Activated naive CD8-positive, alpha-beta T cell treated with anti-CD3 and anti-CD28 coated beads, Interleukin-2, amount 10 ng/mL, durations not matched to agents 7 days and 5 days (primary cell): ENCODE results near the gene OR52A5. TPM values are rescaled to one million over a fixed set of nuclear protein-coding genes. Genes with fewer than 3 reads are reported as not detected.

ENCODE experiments used
- ATAC-seq: fragments of 150-1000 bp; cut with Tn5 transposase; one replicate; pipeline ENCODE4 v1.10.0; 2021; ENCODE audit warnings: low read depth, moderate library complexity
- POLR2A ChIA-PET: fragments of 350-600 bp; sonication (Branson Sonifier 250); formaldehyde crosslinking; loops from one replicate; lab custom pipeline; 2021; ENCODE audit warnings: antibody characterized with exemption; lab: Charles Lee
- DNase-seq: peaks from one replicate; pipeline ENCODE4 v3.0.0; 2021
- H3K27ac Mint-ChIP-seq: one replicate; pipeline ENCODE4 v1.8.0; 2022; ENCODE audit warnings: mild to moderate bottlenecking, mixed read lengths
- H3K27me3 Mint-ChIP-seq: one replicate; pipeline ENCODE4 v1.8.0; 2022; ENCODE audit warnings: mild to moderate bottlenecking, moderate library complexity, mixed read lengths
- H3K36me3 Mint-ChIP-seq: one replicate; pipeline ENCODE4 v1.8.0; 2021; ENCODE audit warnings: mild to moderate bottlenecking, mixed read lengths
- H3K4me1 Mint-ChIP-seq: one replicate; pipeline ENCODE4 v1.8.0; 2021; ENCODE audit warnings: mixed read lengths
- H3K4me3 Mint-ChIP-seq: one replicate; pipeline ENCODE4 v1.8.0; 2022; ENCODE audit warnings: mild to moderate bottlenecking, moderate library complexity, mixed read lengths
- H3K9me3 Mint-ChIP-seq: one replicate; pipeline ENCODE4 v1.8.0; 2021; ENCODE audit warnings: mixed read lengths
- total RNA-seq, 2 experiments: library from RNA; stranded (reverse); gene quantifications; one replicate each; pipeline ENCODE4 v1.2.3, GENCODE V29; 2021

OR52A5 gene
- total RNA-seq, 2 experiments from 2014 or later, result not detected

- peaks cover 2% of the 10 kb centered on the region for H3K27me3 Mint-ChIP-seq
- H3K9me3 Mint-ChIP-seq, result no peaks in the 10 kb centered on the region
- ATAC-seq (no peak), DNase-seq (no peak)
- POLR2A ChIA-PET, result no interaction called here
- no peak overlapping the region for H3K4me3 Mint-ChIP-seq
- no peaks in the 10 kb centered on the region for H3K4me1 Mint-ChIP-seq
- no peak overlapping the region for H3K27ac Mint-ChIP-seq
- H3K36me3 Mint-ChIP-seq, result no peaks in the 10 kb centered on the region
These were observed 1.9 kb downstream of the OR52A5 start for GRCh38 chr11:5136261-5136660.

- Mint-ChIP-seq H3K27me3 (peaks cover 5% of the 10 kb centered on the region), H3K27ac (no peak overlapping the region), H3K4me3 (no peak overlapping the region), H3K4me1 (no peaks in the 10 kb centered on the region), H3K9me3 (no peaks in the 10 kb centered on the region), H3K36me3 (no peaks in the 10 kb centered on the region)
- ATAC-seq, result no peak
- POLR2A ChIA-PET, result no interaction called here
- no peak for DNase-seq
These were observed 6.4 kb downstream of the OR52A5 start for GRCh38 chr11:5131584-5132335.

DNA sequence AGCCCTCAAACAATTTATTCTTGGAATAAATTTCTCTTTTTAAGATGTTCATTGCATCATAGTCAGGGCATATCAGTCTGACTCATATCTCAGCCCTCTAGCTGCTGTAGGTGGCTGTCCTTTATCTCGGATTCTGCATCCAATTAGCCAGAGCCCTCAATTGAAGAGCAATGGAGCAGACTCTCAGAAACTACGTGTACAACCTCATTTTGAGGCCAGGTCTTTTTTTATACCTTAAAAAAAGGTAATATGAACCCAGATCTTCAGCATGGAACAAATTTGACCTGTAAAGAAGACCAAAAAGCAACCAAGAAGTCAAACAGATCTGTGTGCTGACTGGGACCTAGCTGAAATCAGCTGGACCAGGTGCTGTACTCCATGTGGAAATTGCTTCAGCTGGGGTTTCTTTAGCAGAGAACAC is 8.7 kb downstream of the OR52A5 start:
- no peak overlapping the region for H3K4me3 Mint-ChIP-seq
- peaks cover 8% of the 10 kb centered on the region for H3K27me3 Mint-ChIP-seq
- no peaks in the 10 kb centered on the region for H3K36me3 Mint-ChIP-seq
- POLR2A ChIA-PET, result no interaction called here
- DNase-seq, result no peak
- ATAC-seq, result no peak
- H3K27ac Mint-ChIP-seq, result no peak overlapping the region
- H3K9me3 Mint-ChIP-seq, result no peaks in the 10 kb centered on the region
- H3K4me1 Mint-ChIP-seq, result no peaks in the 10 kb centered on the region

GRCh38 chr11:5124891-5125620 is 13.1 kb downstream of the OR52A5 start:
- POLR2A ChIA-PET, result no interaction called here
- H3K4me1 Mint-ChIP-seq, result no peaks in the 10 kb centered on the region
- no peak for DNase-seq
- ATAC-seq, result no peak
- H3K9me3 Mint-ChIP-seq, result no peaks in the 10 kb centered on the region
- H3K27me3 Mint-ChIP-seq, result peaks cover 7% of the 10 kb centered on the region
- H3K4me3 Mint-ChIP-seq, result no peak overlapping the region
- H3K27ac Mint-ChIP-seq, result no peak overlapping the region
- no peaks in the 10 kb centered on the region for H3K36me3 Mint-ChIP-seq

DNA sequence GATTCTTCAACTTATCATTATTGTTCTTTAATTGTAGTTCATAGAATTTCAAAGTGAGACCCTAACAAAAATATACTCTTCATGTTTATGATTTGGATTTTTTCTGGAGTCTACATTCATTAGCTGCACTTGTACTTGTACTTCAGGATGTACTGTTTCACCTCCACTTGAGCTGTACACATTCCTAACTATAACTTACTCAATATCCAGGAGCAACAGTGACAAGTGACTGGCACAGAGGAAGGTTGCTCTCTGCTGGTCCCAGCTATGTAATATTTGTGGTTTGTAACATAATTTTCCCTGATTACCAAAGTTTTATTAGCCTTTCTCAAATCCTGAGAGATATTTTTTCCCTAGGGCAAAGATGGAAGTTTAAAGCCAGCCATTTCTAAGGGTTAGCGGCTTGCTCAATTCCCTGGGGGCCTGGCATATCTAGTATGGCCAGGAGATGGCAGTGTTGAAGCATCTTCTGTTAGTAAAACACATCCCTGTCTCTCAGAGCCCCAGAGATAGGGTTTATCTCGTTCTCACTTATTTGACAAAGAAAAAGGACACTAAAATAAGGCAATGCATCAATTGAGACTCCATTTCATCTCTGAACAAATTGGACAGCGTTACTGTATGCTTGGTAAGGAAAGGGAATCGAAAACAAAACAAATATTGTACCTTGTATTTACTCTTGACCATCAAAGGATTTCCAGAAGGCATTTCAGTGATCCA is 14.2 kb downstream of the OR52A5 start:
- no peak for DNase-seq
- no peak overlapping the region for H3K27ac Mint-ChIP-seq
- no peaks in the 10 kb centered on the region for H3K4me1 Mint-ChIP-seq
- ATAC-seq, result no peak
- no peaks in the 10 kb centered on the region for H3K36me3 Mint-ChIP-seq
- POLR2A ChIA-PET, result no interaction called here
- H3K9me3 Mint-ChIP-seq, result no peaks in the 10 kb centered on the region
- peaks cover 4% of the 10 kb centered on the region for H3K27me3 Mint-ChIP-seq
- H3K4me3 Mint-ChIP-seq, result no peak overlapping the region

GRCh38 chr11:5118893-5119292 is 19.3 kb downstream of the OR52A5 start:
- H3K36me3 Mint-ChIP-seq, result no peaks in the 10 kb centered on the region
- ATAC-seq, result no peak
- peaks cover 2% of the 10 kb centered on the region for H3K27me3 Mint-ChIP-seq
- H3K4me1 Mint-ChIP-seq, result no peaks in the 10 kb centered on the region
- no peaks in the 10 kb centered on the region for H3K9me3 Mint-ChIP-seq
- H3K4me3 Mint-ChIP-seq, result no peak overlapping the region
- DNase-seq, result no peak
- H3K27ac Mint-ChIP-seq, result no peak overlapping the region
- POLR2A ChIA-PET, result no interaction called here

- Mint-ChIP-seq H3K27ac (no peak overlapping the region), H3K27me3 (peaks cover 6% of the 10 kb centered on the region), H3K4me3 (no peak overlapping the region), H3K9me3 (no peaks in the 10 kb centered on the region), H3K4me1 (no peaks in the 10 kb centered on the region), H3K36me3 (no peaks in the 10 kb centered on the region)
- ATAC-seq, result no peak
- POLR2A ChIA-PET, result no interaction called here
- DNase-seq, result no peak
These were observed 20.6 kb downstream of the OR52A5 start for GRCh38 chr11:5117588-5117987.

GRCh38 chr11:5115339-5115738 is 22.8 kb downstream of the OR52A5 start:
- Mint-ChIP-seq H3K4me3 (no peak overlapping the region), H3K9me3 (no peaks in the 10 kb centered on the region), H3K36me3 (no peaks in the 10 kb centered on the region), H3K27ac (no peak overlapping the region), H3K4me1 (no peaks in the 10 kb centered on the region), H3K27me3 (peaks cover 6% of the 10 kb centered on the region)
- no peak for DNase-seq
- POLR2A ChIA-PET, result no interaction called here
- ATAC-seq, result no peak

- no peaks in the 10 kb centered on the region for H3K4me1 Mint-ChIP-seq
- H3K4me3 Mint-ChIP-seq, result no peak overlapping the region
- H3K27me3 Mint-ChIP-seq, result no peaks in the 10 kb centered on the region
- no peak overlapping the region for H3K27ac Mint-ChIP-seq
- no peaks in the 10 kb centered on the region for H3K36me3 Mint-ChIP-seq
- no peak for DNase-seq
- H3K9me3 Mint-ChIP-seq, result no peaks in the 10 kb centered on the region
- POLR2A ChIA-PET, result no interaction called here
- ATAC-seq, result no peak
These were observed 30.9 kb downstream of the OR52A5 start for GRCh38 chr11:5107285-5107684.

- no peaks in the 10 kb centered on the region for H3K27me3 Mint-ChIP-seq
- DNase-seq (no peak), ATAC-seq (no peak)
- no peaks in the 10 kb centered on the region for H3K4me1 Mint-ChIP-seq
- H3K4me3 Mint-ChIP-seq, result no peak overlapping the region
- H3K27ac Mint-ChIP-seq, result no peak overlapping the region
- H3K9me3 Mint-ChIP-seq, result no peaks in the 10 kb centered on the region
- POLR2A ChIA-PET, result no interaction called here
- no peaks in the 10 kb centered on the region for H3K36me3 Mint-ChIP-seq
These were observed 35.1 kb downstream of the OR52A5 start for GRCh38 chr11:5103066-5103465.

- no peak overlapping the region for H3K27ac Mint-ChIP-seq
- H3K36me3 Mint-ChIP-seq, result no peaks in the 10 kb centered on the region
- no peak overlapping the region for H3K4me3 Mint-ChIP-seq
- no peaks in the 10 kb centered on the region for H3K9me3 Mint-ChIP-seq
- no peaks in the 10 kb centered on the region for H3K4me1 Mint-ChIP-seq
- no peaks in the 10 kb centered on the region for H3K27me3 Mint-ChIP-seq
- DNase-seq (no peak), ATAC-seq (no peak)
- POLR2A ChIA-PET, result no interaction called here
These were observed 35.9 kb downstream of the OR52A5 start for GRCh38 chr11:5102246-5102645.

- H3K9me3 Mint-ChIP-seq, result no peaks in the 10 kb centered on the region
These were observed 42.1 kb downstream of the OR52A5 start for GRCh38 chr11:5096011-5096410.

DNA sequence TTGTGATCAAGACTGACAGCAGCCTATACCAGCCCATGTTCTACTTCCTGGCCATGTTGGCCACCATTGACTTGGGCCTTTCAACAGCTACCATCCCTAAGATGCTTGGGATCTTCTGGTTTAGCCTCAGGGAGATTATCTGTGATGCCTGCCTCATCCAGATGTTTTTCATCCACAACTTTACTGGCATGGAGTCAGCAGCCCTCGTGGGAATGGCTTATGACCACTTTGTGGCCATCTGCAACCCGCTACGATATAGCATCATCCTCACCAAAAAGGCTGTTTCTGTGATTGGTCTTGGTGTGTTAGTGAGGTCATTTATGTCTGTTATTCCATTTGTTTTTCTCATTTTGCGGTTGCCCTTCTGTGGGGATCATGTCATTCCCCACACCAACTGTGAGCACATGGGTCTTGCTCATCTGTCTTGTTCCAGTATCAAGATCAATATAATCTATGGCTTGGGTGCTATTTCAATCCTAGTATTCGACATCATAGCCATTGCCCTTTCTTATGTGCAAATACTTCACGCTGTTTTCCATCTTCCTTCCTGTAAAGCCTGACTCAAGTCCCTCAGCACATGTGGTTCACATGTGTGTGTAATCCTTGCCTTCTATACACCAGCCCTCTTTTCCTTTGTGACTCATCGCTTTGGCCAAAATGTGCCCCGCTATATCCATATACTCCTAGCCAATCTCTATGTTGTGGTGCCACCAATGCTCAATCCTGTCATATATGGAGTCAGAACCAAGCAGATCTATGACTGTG is 45.2 kb downstream of the OR52A5 start:
- H3K36me3 Mint-ChIP-seq, result no peaks in the 10 kb centered on the region
- no peak overlapping the region for H3K27ac Mint-ChIP-seq
- ATAC-seq, result no peak

More at GRCh38 chr11:5096011-5096410, 42.1 kb downstream of the OR52A5 start:
- ATAC-seq (no peak), DNase-seq (no peak)
- Mint-ChIP-seq H3K36me3 (no peaks in the 10 kb centered on the region), H3K4me1 (no peaks in the 10 kb centered on the region), H3K27ac (no peak overlapping the region), H3K27me3 (no peaks in the 10 kb centered on the region), H3K4me3 (no peak overlapping the region)
- POLR2A ChIA-PET, result no interaction called here

More for the DNA sequence above, 45.2 kb downstream of the OR52A5 start:
- DNase-seq, result no peak
- Mint-ChIP-seq H3K4me1 (no peaks in the 10 kb centered on the region), H3K9me3 (no peaks in the 10 kb centered on the region), H3K27me3 (no peaks in the 10 kb centered on the region), H3K4me3 (no peak overlapping the region)
- POLR2A ChIA-PET, result no interaction called here
